Esophagus muscularis mucosa (tissue), 4 donors: ENCODE results near the gene SLC6A3. TPM values are rescaled to one million over a fixed set of nuclear protein-coding genes. Genes with fewer than 3 reads are reported as not detected.

ENCODE experiments used
- DNase-seq: peaks from one replicate; pipeline ENCODE4 v3.0.0-alpha.2; 2017; ENCODE audit errors: extremely low spot score
- H3K27ac ChIP-seq, 4 donors: fragments of 200-600 bp; sonication (generic); replicated peaks in 1 of 4; 1 replicate in 3 of 4; 2 replicates in 1 of 4; pipeline ENCODE4 v1.5.1; 2016 to 2019; ENCODE audit warnings: mild to moderate bottlenecking in 1 of 4
- H3K27me3 ChIP-seq, 4 donors: fragments of 200-600 bp; sonication (generic); one replicate each; pipeline versions ENCODE4 v1.5.1 to v1.6.0; 2016 to 2019
- H3K36me3 ChIP-seq, 4 donors: fragments of 200-600 bp; sonication (generic); one replicate each; pipeline ENCODE4 v1.5.1; 2016 to 2019
- H3K4me1 ChIP-seq, 4 donors: fragments of 200-600 bp; sonication (generic); one replicate each; pipeline ENCODE4 v1.5.1; 2016 to 2019
- H3K4me3 ChIP-seq, 4 donors: fragments of 200-600 bp; sonication (generic); 1 replicate in 2 of 4; 2 replicates in 2 of 4; pipeline ENCODE4 v1.5.1; 2016 to 2019; ENCODE audit warnings: mild to moderate bottlenecking in 4 of 4, moderate library complexity in 1 of 4
- H3K9me3 ChIP-seq, 4 donors: fragments of 200-600 bp; sonication (generic); 1 replicate in 3 of 4; 2 replicates in 1 of 4; pipeline ENCODE4 v1.5.1; 2016 to 2019
- CTCF ChIP-seq, 3 experiments: fragments of 200-600 bp in 2 of 3; fragments of 450-650 bp in 1 of 3; sonication (generic) in 2 of 3; IDR thresholded peaks; one replicate each; pipeline ENCODE4 v1.5.1; 2017 to 2019; ENCODE audit warnings: antibody characterized with exemption in 3 of 3, mild to moderate bottlenecking in 2 of 3, moderate library complexity in 1 of 3
- EP300 ChIP-seq: sonication (generic); formaldehyde crosslinking; IDR thresholded peaks from one replicate; pipeline ENCODE4 v1.6.1; 2017; ENCODE audit warnings: antibody characterized with exemption
- POLR2A ChIP-seq: fragments of 450-650 bp; IDR thresholded peaks from one replicate; pipeline ENCODE4 v1.6.1; 2017; ENCODE audit warnings: antibody characterized with exemption, moderate library complexity, mild to moderate bottlenecking, low read depth
- POLR2AphosphoS5 ChIP-seq, 2 donors: sonication (generic); formaldehyde crosslinking; IDR thresholded peaks; one replicate each; pipeline ENCODE4 v1.6.1; 2017; ENCODE audit warnings: antibody characterized with exemption in 2 of 2
- WGBS: methylation state at CpG from one replicate; pipeline ENCODE4 v1.1.5; 2018; 5-methylcytosine and 5-hydroxymethylcytosine counted together
- intact Hi-C: fragments of 100-400 bp; cut with DNase I; formaldehyde crosslinking; loops from one replicate; pipeline ENCODE4 v1.15.1; 2023
- total RNA-seq, 4 donors: library from RNA; depleted of rRNA; stranded (reverse); fragments of >200 nt; gene quantifications; one replicate each; pipeline versions ENCODE4 v1.1.0 to v1.2.1, GENCODE V29; 2016

Gene SLC6A3
- total RNA-seq, 4 donors from 2014 or later = 0.06 TPM; not detected in 3

GRCh38 chr5:1436681-1437080 is 8.6 kb downstream of the SLC6A3 start:
- intact Hi-C loops = no loop called here
- Histone ChIP-seq H3K27ac (no peak overlapping the region), H3K4me1 (no peaks in the 10 kb centered on the region), H3K36me3 (no peaks in the 10 kb centered on the region), H3K27me3 (peaks cover 0 to 57% (median 3%) of the 10 kb centered on the region in 4 donors), H3K4me3 (no peak overlapping the region), H3K9me3 (peaks cover 0 to 9% (median 4%) of the 10 kb centered on the region in 4 donors)
- WGBS = 91% methylated on average over 16 of the region's 16 CpGs
- DNase-seq = no peak
- TF ChIP-seq EP300 (no peak), POLR2A (no peak), POLR2AphosphoS5 (IDR thresholded peaks at IDR 0.05) (no peak), CTCF (IDR thresholded peaks at IDR 0.05) (no peak)

DNA sequence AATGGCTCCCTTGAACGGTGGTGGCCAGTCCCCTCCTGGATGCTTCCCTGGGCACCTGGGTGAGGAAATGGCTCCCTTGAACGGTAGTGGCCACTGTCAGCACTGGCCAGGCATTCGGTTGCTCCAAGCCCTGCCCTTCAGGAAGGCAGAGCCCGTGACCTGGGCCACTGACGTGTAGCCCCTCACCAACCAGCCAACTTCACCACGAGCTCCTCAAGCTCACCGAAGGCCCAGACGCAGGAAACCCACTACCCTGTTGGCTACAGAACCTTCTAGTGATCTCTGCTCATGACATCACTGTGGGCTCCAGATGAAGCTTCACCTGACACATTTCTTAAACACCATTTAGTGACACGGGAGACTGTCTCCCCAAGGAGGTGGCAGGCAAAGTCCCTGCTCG is 9.2 kb downstream of the SLC6A3 start:
- no peak for DNase-seq
- no peaks in the 10 kb centered on the region for H3K36me3 ChIP-seq
- 83% methylated on average over 9 of the region's 10 CpGs for WGBS

DNA sequence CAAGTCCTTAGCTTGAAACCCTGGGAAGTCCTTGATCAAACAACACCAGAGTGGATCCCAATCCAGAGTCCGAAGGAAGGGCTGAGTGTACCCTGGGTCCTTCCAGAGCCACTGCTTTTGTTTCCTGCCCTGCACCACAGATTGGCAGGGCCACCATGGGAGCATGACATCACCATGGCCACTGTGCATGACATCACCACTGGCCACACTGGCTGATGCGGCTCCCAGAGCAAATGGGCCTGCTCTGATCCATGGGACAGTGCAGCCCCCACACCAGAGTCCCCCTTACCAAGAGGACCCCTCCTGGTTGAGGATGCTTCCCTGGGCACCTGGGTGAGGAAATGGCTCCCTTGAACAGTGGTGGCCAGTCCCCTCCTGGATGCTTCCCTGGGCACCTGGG is 9.9 kb downstream of the SLC6A3 start:
- Histone ChIP-seq H3K9me3 (peaks cover 0 to 5% (median 1%) of the 10 kb centered on the region in 4 donors), H3K36me3 (no peaks in the 10 kb centered on the region), H3K27me3 (peaks cover 0 to 44% (median 0%) of the 10 kb centered on the region in 4 donors), H3K27ac (no peak overlapping the region), H3K4me1 (no peaks in the 10 kb centered on the region), H3K4me3 (no peak overlapping the region)
- no peak for DNase-seq
- WGBS = 100% methylated on average over 1 of the region's 2 CpGs
- intact Hi-C loops = no loop called here
- TF ChIP-seq CTCF (IDR thresholded peaks at IDR 0.05) = no peak
- TF ChIP-seq POLR2AphosphoS5 (IDR thresholded peaks at IDR 0.05) = no peak
- no peak for TF ChIP-seq POLR2A
- TF ChIP-seq EP300 = no peak

More for the DNA sequence above, 9.2 kb downstream of the SLC6A3 start:
- peaks cover 0 to 51% (median 0%) of the 10 kb centered on the region in 4 donors for H3K27me3 ChIP-seq
- no peak overlapping the region for H3K27ac ChIP-seq
- no peak overlapping the region for H3K4me3 ChIP-seq
- peaks cover 0 to 9% (median 5%) of the 10 kb centered on the region in 4 donors for H3K9me3 ChIP-seq
- TF ChIP-seq POLR2A = no peak
- TF ChIP-seq POLR2AphosphoS5 (IDR thresholded peaks at IDR 0.05) = no peak
- TF ChIP-seq CTCF (IDR thresholded peaks at IDR 0.05) = no peak
- no peak for TF ChIP-seq EP300
- no peaks in the 10 kb centered on the region for H3K4me1 ChIP-seq
- intact Hi-C loops = no loop called here

DNA sequence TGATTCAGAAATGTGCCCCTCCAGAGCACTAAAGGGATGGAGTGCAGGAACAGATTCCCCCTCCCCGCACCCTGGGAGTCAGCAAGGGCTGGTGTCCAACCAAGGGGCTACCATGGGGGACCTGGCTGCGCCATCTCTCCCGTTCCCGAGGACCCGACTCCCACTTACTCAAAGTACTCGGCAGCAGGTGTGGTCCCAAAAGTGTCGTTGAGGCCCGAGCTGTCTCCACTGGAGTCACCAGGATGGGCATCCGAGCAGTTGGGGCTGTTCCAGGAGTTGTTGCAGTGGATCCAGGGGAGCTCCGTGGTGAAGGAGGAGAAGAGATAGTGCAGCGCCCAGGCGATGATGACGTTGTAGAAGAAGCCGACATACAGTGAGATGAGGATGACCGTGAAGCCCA is 12.9 kb downstream of the SLC6A3 start:
- DNase-seq = no peak
- Histone ChIP-seq H3K27ac (no peak overlapping the region), H3K4me1 (no peaks in the 10 kb centered on the region), H3K27me3 (peaks cover 0 to 13% (median 0%) of the 10 kb centered on the region in 4 donors), H3K4me3 (no peak overlapping the region), H3K36me3 (no peaks in the 10 kb centered on the region), H3K9me3 (peaks cover 0 to 35% (median 29%) of the 10 kb centered on the region in 4 donors)
- intact Hi-C loops = no loop called here
- 94% methylated on average over 13 of the region's 15 CpGs for WGBS
- TF ChIP-seq POLR2AphosphoS5 (IDR thresholded peaks at IDR 0.05) = no peak
- TF ChIP-seq EP300 = no peak
- no peak for TF ChIP-seq CTCF (IDR thresholded peaks at IDR 0.05)
- TF ChIP-seq POLR2A = no peak

DNA sequence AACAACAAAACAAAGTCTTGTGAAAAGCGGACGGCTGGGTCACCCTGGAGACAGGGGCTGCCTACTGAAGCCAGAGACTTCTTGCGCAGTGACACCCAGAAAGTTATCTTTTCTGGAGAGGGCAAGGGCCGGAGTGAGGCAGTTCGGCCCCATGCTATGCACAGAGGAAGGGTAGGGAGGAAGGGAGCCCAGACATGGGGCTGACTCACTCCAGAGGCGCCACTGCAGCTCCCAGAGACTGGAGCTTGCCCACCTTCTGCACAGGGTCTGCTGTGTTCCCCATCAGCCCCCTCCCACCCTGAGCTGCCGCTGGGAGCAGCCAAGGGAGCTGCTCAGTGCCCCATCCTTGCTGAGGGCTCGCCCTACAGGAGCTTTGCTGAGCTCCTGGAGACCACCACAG is 13.3 kb downstream of the SLC6A3 start:
- peaks cover 0 to 9% (median 0%) of the 10 kb centered on the region in 4 donors for H3K27me3 ChIP-seq
- intact Hi-C loops = no loop called here
- no peak for DNase-seq
- TF ChIP-seq EP300 = no peak
- no peak for TF ChIP-seq CTCF (IDR thresholded peaks at IDR 0.05)
- TF ChIP-seq POLR2A = no peak
- no peak for TF ChIP-seq POLR2AphosphoS5 (IDR thresholded peaks at IDR 0.05)
- no peaks in the 10 kb centered on the region for H3K36me3 ChIP-seq
- no peak overlapping the region for H3K4me3 ChIP-seq
- WGBS = 90% methylated on average over 7 of the region's 8 CpGs
- H3K9me3 ChIP-seq = peaks cover 0 to 39% (median 33%) of the 10 kb centered on the region in 4 donors
- no peaks in the 10 kb centered on the region for H3K4me1 ChIP-seq
- no peak overlapping the region for H3K27ac ChIP-seq
